Measurements from ENCODE around the gene IL6R.

The IL6R gene

DNA sequence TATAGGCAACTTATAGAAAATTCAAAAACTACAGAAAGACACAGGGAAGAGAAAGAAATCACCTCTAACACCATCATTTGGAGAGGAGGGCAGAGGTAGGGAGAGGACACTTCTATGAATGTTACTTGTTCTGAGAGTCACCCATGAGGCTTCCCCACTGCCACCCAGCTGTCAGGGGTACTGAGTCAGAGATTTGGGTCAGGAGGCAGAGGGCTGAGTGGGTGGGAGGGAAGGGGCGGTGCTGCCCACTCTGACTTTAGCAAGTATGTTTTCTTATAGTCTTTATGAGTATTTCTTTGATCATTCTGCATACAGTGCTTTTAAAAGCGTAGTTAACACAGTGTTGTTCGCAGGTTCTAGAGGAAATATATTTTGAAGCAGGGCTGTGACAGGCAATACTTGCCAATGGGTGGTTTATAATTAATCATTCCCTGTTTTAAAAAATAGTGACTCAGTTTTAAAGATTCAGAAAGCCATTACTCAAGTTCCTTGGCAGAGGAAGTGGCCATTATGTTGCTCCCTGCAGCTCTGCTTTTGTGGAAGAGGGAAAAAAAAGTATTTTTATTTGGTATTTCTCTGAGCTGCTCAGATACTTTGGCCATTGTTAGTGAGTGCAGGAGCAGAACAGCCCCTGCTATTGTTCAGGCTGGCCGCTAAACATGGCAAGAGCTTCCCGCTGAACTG, 18.3 kb downstream of the IL6R start:
- Histone ChIP-seq H3K9me3 (no peaks in the 10 kb centered on the region), H3K4me1 (peaks cover 21% of the 10 kb centered on the region), H3K36me3 (no peaks in the 10 kb centered on the region), H4K20me1 (no peaks in the 10 kb centered on the region), H3K4me2 (no peak overlapping the region), H3K4me3 (no peak overlapping the region), H3K27ac (no peak overlapping the region), H3K27me3 (no peaks in the 10 kb centered on the region), H3K9ac (no peak overlapping the region)
- TF ChIP-seq Cebpa-rat (IDR thresholded peaks at IDR 0.05) = no peak

DNA sequence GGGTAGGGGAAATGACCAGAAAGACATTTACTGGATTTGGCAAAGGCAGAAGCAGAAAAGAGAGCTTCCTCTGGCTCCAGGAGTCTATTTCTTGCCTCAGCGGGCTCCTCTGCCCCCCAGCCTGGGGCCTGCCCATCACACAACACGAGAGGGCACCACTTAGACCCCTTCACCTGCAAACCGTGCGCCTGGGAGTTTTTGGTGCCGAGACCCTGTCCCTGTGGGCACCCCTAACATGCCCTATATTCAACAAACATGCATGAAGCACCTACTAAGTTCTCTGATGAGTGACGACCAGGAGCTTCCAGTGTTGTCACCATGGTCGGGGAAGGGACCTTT, 18.8 kb downstream of the IL6R start:
- H3K36me3 ChIP-seq = no peaks in the 10 kb centered on the region
- H3K4me1 ChIP-seq = peaks cover 21% of the 10 kb centered on the region
- no peaks in the 10 kb centered on the region for H3K9me3 ChIP-seq
- H3K27me3 ChIP-seq = no peaks in the 10 kb centered on the region
- no peak overlapping the region for H3K27ac ChIP-seq
- no peak overlapping the region for H3K9ac ChIP-seq
- no peaks in the 10 kb centered on the region for H4K20me1 ChIP-seq
- TF ChIP-seq Cebpa-rat (IDR thresholded peaks at IDR 0.05) = no peak
- H3K4me2 ChIP-seq = no peak overlapping the region
- H3K4me3 ChIP-seq = no peak overlapping the region

DNA sequence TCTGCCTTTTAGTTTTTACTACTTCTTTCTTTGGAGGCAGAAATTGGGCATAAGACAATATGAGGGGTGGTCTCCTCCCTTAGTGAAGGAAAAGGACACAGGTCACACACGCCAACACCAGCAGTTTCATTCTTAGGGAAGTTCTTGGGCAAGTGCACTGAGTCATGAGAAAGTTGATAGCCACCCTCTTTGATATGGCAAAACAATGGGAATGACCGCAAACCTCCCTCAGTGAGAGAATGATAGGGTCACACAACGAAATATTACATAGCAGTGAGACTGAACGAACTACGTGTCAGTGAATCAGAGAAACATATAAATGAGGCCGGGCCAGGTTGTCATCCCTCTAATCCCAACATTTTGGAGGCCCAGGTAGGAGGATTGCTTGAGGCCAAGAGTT, 20.0 kb downstream of the IL6R start:
- H3K4me3 ChIP-seq = no peak overlapping the region
- H3K27me3 ChIP-seq = no peaks in the 10 kb centered on the region
- TF ChIP-seq Cebpa-rat (IDR thresholded peaks at IDR 0.05) = no peak
- H3K9me3 ChIP-seq = no peaks in the 10 kb centered on the region
- no peaks in the 10 kb centered on the region for H4K20me1 ChIP-seq
- no peak overlapping the region for H3K27ac ChIP-seq
- no peaks in the 10 kb centered on the region for H3K36me3 ChIP-seq
- peaks cover 9% of the 10 kb centered on the region for H3K4me1 ChIP-seq
- H3K9ac ChIP-seq = no peak overlapping the region
- no peak overlapping the region for H3K4me2 ChIP-seq

DNA sequence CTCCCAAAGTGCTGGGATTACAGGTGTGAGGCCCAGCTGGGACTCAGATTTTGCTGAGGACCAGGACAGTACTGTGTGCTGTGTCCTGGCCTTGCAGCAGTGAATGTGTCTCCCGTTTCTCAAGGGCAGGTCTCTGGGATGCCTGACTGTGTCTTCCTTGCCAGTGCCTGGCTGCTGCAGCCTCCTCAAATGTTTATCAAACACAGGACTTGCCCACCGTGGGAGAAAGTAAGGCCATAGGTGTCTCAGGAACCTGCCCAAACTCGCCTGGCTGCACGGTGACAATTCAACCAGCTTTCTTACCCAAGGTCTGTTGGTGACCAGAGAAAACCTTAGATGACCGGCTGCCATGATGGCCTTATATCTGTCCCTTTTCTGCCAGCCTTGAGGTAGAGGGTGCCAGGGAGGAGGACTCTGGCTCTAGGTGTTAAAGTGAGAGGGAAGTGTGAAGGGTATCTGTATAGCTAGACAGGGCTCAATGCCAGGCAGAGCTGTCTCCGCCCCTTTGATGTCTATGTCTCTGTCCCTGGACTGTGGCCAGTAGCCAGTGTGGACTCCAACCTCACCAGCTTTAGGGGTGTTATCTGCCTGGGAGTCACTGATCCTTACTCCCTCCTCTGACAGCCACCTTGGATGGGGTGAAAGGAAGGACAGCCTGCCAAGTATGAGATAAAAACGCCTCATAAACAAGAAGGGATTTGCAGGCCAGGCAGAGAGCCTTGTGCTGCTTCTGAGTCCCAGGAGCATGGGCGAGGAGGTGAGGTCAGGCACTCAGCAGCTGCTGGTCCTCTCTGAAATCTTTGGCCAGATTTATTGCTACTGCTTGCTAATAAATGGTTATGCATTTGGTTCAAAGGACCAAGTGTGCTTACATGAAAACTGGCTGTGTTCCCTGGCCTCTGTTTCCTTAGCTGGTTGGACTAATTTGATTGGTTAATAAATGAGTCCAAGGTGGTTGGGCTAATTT, 22.3 kb downstream of the IL6R start:
- no peak for TF ChIP-seq Cebpa-rat (IDR thresholded peaks at IDR 0.05)

DNA sequence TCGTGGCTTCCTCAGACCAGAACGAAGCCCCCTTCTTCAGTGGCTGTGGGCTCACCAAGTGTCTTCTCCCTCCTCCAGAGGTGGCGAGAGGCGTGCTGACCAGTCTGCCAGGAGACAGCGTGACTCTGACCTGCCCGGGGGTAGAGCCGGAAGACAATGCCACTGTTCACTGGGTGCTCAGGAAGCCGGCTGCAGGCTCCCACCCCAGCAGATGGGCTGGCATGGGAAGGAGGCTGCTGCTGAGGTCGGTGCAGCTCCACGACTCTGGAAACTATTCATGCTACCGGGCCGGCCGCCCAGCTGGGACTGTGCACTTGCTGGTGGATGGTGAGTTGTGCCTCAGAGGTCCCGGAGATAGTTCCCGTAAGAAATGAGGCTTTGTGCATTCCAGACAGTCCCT, 24.0 kb downstream of the IL6R start:
- Histone ChIP-seq H4K20me1 (no peaks in the 10 kb centered on the region), H3K9me3 (no peaks in the 10 kb centered on the region), H3K27me3 (no peaks in the 10 kb centered on the region), H3K4me1 (peaks cover 20% of the 10 kb centered on the region), H3K36me3 (no peaks in the 10 kb centered on the region), H3K27ac (no peak overlapping the region), H3K4me3 (no peak overlapping the region), H3K9ac (no peak overlapping the region), H3K4me2 (no peak overlapping the region)
- TF ChIP-seq Cebpa-rat (IDR thresholded peaks at IDR 0.05) = no peak

More for the DNA sequence above, 22.3 kb downstream of the IL6R start:
- Histone ChIP-seq H3K36me3 (no peaks in the 10 kb centered on the region), H4K20me1 (no peaks in the 10 kb centered on the region), H3K4me2 (no peak overlapping the region), H3K4me3 (no peak overlapping the region), H3K4me1 (peaks cover 11% of the 10 kb centered on the region), H3K27me3 (no peaks in the 10 kb centered on the region), H3K27ac (no peak overlapping the region), H3K9ac (no peak overlapping the region), H3K9me3 (no peaks in the 10 kb centered on the region)

DNA sequence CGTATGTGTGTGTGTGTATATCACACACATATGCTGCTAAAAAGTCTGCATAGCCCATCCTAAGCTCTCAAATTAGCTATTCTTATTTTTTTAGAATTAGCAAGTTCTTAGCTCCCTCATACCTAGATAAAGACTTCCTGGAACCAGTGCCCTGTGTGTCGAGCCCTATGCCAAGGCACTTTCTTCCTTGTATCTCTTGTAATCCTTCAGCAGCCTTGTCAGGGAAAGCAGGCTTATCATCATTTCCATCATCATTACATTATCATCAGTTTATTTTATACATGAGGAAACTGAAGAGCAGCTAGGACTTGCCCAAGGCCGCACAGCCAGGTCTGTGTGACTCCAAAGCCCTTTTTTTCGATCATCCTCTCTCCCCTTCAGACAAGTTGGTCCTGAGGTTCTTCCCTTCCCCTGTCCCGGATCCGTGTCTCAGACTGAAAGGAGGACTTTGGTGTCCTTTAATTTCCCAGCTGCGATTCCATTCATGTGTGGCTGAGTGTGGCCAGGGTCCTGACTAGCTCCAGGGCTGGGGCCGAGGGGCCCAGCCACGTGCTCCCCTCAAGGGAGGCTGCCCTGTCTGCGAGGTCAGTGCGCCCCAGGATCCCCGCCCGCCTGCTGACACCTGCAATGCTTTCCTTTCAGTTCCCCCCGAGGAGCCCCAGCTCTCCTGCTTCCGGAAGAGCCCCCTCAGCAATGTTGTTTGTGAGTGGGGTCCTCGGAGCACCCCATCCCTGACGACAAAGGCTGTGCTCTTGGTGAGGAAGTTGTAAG, 24.9 kb downstream of the IL6R start:
- no peak overlapping the region for H3K4me3 ChIP-seq
- H3K27ac ChIP-seq = no peak overlapping the region
- no peaks in the 10 kb centered on the region for H3K36me3 ChIP-seq
- H3K4me2 ChIP-seq = no peak overlapping the region
- no peaks in the 10 kb centered on the region for H3K9me3 ChIP-seq
- no peaks in the 10 kb centered on the region for H3K27me3 ChIP-seq
- H3K4me1 ChIP-seq = peaks cover 20% of the 10 kb centered on the region
- H4K20me1 ChIP-seq = no peaks in the 10 kb centered on the region
- no peak overlapping the region for H3K9ac ChIP-seq
- TF ChIP-seq Cebpa-rat (IDR thresholded peaks at IDR 0.05) = no peak

DNA sequence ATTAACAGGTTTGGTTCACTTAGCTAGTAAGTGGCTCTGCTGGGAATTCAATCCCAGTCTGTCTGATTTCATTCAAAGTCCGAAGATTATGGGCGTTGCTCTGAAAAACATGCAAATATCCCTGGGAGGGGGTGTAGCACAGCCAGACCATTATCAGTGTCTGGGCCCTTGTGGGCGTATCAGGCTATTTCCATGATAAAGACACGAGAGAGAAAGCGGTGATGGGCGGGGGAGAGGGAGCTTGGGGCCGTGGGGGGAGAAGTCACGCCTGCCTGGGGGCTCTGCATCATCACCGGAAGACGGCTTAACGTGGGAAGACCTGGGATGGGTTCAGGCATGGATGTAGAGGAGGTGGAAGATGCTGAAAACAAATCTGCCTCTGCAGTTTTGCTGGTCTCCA, 25.8 kb downstream of the IL6R start:
- Histone ChIP-seq H3K27ac (no peak overlapping the region), H3K4me2 (no peak overlapping the region), H3K27me3 (no peaks in the 10 kb centered on the region), H3K4me1 (peaks cover 20% of the 10 kb centered on the region), H4K20me1 (no peaks in the 10 kb centered on the region), H3K9ac (no peak overlapping the region), H3K4me3 (no peak overlapping the region), H3K9me3 (no peaks in the 10 kb centered on the region), H3K36me3 (no peaks in the 10 kb centered on the region)
- TF ChIP-seq Cebpa-rat (IDR thresholded peaks at IDR 0.05) = no peak

DNA sequence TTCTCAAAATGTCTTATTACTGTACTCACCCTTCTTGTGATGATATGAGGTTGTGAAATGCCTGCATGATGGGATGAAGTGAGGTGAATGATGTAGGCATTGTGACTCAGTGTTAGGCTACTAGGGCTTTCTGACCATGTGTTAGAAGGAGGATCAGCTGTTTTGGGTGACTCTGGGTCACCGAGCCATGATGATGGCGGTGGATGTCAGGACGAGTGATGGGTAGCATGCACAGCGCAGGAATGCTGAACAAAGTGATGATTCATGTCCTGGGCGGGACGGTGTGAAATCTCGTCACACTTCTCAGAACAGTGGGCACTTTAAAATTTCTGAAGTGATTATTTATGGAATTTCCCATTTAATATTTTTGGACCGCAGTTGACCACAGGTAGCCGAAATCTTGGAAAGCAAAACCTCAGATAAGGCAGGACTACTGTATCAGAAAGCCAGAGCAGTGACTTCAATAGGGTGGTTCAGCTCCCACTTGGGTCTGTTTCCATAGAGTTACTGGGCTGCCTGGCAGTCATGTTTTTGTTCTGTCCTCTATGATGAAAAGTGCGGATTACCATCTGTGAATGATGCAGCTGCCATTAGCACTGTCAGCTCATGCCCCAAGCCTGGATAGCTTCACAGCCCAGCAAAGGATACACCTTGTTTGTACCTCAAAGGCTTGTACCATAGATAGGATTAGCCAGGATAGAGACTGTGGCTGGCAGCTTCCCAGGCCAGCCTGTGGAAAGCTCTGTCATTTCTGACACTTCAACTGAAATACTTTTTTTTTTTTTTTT, 26.6 kb downstream of the IL6R start:
- H3K9ac ChIP-seq = no peak overlapping the region
- no peaks in the 10 kb centered on the region for H3K27me3 ChIP-seq
- no peaks in the 10 kb centered on the region for H3K9me3 ChIP-seq
- no peak for TF ChIP-seq Cebpa-rat (IDR thresholded peaks at IDR 0.05)
- H3K27ac ChIP-seq = no peak overlapping the region
- no peaks in the 10 kb centered on the region for H4K20me1 ChIP-seq
- no peak overlapping the region for H3K4me3 ChIP-seq
- H3K4me1 ChIP-seq = peaks cover 20% of the 10 kb centered on the region
- H3K4me2 ChIP-seq = peak overlapping the region; percentile 63
- H3K36me3 ChIP-seq = no peaks in the 10 kb centered on the region

DNA sequence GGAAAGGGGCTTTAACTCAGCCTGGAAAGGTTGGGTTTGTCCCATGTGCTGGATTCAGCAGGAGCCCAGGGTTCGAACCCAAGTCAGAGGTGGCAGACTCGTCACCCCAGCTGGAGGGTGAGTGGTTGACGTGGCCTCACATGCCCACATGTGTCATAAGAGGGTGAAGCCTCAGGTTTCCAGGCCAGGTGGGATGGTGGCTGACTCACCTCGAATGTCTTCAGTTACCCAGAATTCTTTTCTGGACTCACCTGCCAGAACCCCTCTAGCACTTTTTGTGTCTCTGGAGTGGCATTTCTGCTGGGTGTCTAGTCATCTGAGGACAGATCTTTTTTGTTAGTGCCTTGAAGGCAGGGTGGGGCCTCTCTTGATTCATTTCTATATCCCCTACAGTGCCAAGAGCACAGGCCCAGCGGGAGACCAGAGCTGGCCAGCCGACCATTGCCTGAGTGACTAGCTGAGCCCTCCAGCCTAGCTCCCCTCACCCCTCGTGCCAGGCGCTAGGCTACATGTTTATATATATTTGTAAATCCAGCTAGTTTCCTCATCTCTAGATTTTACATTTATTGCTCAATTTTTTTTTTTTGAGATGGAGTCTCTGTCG, 28.1 kb downstream of the IL6R start:
- H3K9ac ChIP-seq = no peak overlapping the region
- peak overlapping the region; percentile 63 for H3K4me2 ChIP-seq

More for the DNA sequence above, 28.1 kb downstream of the IL6R start:
- Histone ChIP-seq H4K20me1 (no peaks in the 10 kb centered on the region), H3K9me3 (no peaks in the 10 kb centered on the region), H3K4me1 (peaks cover 20% of the 10 kb centered on the region), H3K4me3 (no peak overlapping the region), H3K27ac (peak overlapping the region; percentile 42; the same call in 1 of the 2 replicates), H3K27me3 (no peaks in the 10 kb centered on the region), H3K36me3 (no peaks in the 10 kb centered on the region)
- no peak for TF ChIP-seq Cebpa-rat (IDR thresholded peaks at IDR 0.05)

Data from BLaER1 (cell line).